GM18526 (cell line): ENCODE measurements around the gene SENP1.
A peak's percentile ranks its signal among the peaks of the same experiment; 100 is the strongest.

Experiments
- POLR2A ChIP-seq: IDR thresholded peaks from 3 replicates; pipeline ENCODE4 v1.6.1; 2011; ENCODE audit not compliant: insufficient read length; ENCODE audit errors: extremely low read depth

The SENP1 gene

DNA sequence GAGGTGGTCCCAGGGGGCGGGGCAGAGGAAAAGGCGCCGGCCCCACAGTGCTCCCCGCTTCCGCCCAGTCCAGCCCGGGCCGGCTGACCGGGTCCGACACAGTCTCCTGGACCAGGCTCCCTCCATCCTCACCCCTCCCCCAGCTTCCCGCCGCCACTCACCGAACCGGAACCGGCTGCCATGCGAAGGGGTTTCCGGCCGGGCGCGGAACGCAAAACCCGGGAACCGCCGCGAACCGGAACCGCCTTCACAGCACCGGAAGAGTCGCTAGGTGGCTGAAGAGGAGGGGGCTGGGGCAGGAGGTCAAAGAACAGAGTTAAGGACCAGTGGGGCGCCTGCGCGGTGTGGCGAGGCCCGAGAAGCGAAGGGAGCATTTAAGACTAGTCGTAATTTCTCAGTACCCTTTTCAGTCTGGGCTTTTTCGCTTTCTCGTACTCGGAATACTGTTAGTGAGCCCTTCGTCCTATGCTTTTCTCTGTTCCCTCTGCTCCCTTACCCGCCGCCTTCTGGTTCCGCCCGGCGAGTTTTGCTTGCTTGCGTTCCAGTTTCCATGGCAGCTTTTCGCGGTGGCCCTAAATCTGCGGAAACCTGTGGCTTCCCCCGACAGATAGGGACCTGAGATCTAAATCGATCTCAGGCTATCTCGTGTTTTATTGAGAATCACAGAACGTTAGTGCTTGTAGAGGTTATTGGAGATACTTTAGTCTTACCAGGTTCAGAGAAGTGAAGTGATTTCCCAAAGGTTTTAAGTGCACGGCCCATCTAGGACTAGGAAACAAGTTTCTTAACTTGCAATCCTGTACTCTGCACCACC is at the start of gene SENP1:
SENP1 (minus strand) TSS at position 213 of the 814 bp plus-strand sequence. CDS start 4,607 bp downstream, outside the sequence.
- peak; percentile 42 for TF ChIP-seq POLR2A

DNA sequence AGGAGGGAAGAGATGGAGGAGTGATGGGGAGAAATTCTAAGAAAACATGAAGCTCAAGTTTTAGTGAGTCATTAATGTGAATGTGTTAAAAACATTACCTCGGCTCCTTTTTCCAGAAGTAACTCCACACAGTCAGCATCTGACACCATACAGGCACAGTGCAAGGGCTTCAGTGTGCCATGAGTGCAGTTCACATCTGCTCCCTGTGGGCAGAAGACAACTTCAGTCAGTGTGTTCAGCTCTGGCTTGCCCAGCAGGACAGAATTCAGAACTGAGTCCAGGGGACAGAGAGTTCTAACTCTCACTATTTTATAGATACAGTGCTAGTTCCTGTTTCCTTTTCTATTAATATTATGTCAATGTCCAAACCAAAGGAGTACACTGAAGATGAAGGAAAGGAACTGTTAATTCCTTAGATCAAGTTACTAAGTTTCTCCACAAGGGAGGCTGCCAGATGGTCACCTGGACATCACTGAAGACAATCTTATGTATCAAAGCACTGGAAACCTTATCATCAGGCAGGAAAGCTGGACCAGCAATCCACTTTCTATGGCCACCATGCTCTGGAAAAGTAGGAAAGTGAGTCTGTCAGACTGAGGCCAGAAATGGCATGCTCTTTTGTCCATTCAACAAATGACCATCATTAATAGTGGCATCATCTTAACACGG is 45.4 kb upstream of the SENP1 start:
- TF ChIP-seq POLR2A: no peak

DNA sequence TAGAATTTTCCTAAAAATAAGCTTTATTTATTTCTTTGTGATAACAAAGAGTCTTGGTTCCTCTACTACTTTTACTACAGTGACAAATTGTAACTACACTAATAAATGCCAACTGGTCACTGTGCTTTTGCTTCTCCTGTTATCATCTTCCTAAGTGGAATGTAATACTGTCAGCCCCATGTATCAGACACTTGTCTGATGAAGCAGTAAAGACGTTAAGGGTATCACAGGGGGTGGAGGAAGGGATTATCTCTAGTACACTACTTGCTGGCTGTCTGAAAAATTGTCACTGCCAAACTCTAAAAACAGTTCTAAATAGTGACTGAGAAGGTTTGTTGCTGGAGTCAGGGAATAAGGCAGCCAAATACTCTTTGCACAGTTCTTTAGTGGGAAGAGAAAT is 40.1 kb upstream of the SENP1 start:
- no peak for TF ChIP-seq POLR2A

DNA sequence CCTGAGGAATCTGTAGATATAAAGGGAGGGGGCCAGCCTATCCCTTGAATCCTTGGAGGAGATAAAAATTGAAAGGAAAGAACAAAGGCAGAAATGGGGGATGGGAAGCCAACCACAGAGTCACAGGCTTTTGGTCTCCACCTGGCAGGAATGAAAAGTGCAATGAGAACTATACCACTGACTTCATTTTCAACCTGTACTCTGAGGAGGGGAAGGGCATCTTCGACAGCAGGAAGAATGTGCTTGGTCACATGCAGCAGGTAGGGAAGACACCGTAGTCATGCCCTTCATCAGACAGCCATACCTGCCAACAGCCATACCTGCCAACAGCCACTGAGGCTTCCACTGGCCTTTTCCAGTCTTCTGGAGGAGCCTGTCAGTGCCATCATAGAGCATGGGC is 38.0 kb upstream of the SENP1 start:
- TF ChIP-seq POLR2A: no peak

DNA sequence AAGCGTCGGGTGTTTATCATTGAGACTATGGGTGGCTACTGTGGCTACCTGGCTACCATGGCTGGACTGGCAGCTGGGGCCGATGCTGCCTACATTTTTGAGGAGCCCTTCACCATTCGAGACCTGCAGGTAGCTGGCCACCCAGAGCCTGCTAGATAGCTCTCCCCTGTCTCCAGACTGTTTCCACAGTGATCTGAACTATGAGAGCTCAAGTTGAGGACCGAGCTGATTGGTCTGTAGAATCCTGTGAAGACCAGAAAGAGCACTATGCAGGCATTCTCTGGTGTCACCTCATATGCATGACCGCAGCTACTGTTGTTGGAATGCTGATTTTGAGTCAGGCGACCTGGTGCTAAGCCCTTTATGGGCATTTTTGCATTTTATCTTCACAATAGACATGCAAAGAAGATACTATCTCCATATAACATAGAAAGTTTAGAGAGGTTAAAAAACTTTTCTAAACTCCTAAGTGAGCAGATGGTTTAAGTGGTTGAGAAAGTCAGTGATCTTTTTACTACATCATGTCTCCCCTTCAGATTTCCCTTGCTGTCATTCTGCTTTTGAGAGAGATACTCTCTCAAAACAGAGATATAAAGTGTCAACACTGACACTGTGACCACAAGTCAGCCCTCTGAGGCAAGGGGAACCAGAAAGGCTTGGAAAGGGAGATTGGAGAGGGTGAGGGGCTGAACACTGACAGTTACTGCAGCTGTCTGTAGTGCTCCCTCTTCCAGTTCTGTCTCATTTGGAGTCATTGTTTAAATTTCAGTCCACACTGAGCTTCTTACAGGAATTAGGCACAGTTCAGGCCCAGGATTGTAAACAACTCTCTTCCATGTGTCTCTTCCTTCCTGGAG is 37.2 kb upstream of the SENP1 start:
- no peak for TF ChIP-seq POLR2A

DNA sequence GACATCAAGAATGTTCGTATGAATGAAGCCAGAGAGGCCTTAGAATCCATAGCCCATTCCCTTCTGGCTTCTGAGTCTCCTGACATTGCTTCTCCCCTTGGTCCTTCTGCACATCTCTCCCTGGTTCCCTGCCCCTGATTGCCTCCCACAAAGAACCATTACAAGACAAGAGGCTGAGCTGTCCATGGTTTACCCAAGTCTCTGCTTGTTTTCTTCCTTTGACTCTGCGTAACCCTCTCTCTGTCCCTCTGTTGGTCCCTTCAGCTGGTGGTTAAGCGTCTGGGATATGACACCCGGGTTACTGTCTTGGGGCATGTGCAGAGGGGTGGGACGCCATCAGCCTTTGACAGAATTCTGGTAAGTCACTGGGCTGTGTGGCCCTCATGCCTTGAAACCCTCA is 29.1 kb upstream of the SENP1 start:
- no peak for TF ChIP-seq POLR2A

DNA sequence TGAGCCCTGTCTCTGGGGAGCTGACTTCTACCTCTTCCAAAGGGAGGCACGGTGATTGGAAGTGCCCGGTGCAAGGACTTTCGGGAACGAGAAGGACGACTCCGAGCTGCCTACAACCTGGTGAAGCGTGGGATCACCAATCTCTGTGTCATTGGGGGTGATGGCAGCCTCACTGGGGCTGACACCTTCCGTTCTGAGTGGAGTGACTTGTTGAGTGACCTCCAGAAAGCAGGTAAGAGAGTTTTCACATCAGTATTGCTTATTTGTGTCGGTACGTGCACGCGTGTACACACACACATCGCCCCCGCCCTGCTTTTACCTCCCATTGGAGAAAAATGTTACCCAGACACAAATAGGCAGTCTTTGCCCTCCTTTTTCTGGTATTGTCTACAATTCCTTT is 26.9 kb upstream of the SENP1 start:
- no peak for TF ChIP-seq POLR2A

DNA sequence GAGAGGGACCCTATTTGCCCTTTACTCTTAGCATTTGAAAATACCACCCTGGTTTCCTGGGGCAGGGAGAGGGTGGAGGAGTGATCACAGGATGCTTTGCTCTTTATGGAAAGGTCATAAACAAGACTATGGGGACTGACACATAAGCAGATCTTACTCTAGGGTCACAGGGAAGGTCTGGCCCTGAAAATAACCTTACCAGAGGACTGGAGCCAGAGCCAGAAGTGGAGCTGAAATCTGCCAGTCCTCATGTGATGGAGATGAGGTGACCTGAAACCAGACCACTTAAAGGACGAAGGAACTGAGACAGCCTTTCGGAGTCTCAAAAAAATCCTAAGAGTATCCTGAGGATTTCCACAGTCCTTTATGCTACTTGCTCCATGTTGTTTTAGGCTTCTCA is 25.6 kb upstream of the SENP1 start:
- TF ChIP-seq POLR2A: no peak

DNA sequence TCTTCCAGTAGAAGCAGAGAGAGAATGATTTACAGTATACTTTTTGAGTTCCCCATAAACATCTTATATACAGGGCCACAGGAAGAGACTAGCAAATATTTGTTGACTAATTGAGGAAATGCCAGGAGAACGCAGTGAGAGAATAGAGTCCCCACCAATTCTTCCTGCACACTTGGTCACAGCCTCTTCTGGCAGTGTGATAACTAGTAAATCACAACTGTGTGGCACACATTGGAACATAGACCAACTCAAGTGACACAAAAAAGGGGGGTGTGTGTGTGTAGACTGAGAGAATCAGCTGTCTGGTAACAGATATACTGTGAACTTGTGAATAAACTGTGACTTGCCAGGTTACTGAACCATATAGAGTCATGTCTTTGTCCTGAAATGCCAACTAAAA is 23.5 kb upstream of the SENP1 start:
- TF ChIP-seq POLR2A: no peak

DNA sequence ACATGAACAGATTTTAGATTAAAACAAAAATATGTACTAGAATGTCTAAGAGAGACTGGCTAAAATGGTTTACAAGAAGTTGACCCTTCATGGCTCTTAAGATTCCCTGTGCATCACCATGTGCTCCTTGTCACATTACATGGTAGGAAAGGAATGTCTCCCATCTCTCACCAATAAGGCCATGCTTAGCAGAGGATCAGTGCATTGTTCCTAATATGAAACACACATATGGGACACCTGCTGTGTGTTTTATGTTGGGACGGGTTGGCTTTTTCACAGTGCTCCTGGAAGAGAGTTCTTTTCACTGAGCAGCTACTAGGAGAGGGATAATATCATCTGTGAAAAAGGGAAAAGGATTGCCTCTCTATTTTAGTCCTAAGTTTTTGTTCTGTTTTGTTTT is 22.9 kb upstream of the SENP1 start:
- no peak for TF ChIP-seq POLR2A

DNA sequence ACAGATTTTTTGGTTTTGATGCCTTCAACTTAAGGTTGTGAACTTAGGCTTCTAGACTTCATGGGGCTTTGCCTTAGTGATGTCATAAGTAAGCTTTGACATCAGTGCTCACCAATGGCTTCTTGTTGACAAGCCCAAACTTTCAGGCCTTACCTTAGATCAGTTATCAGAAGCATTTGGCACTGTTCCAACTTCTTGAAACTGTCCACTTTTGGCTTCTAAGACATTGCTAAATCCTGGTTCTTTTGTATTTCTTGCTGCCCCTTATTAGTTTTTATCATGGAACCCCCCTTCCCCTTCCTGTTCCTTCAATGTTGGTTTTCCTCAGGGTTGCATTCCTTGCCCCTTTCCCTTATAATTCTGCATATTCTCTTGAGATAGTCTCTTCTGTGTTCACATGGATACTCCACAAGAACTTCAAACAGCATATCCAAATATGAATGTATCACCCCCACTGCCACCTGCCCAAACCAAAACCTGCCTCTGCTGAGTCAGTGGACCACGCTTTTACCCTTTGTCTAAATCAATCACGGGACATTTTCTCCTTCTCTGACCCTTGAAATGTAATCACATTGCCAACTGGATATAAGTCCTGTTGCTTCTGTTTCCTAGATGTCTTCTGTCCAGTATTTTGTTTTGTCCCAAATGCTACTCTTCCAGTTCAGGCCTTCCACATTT is 21.2 kb upstream of the SENP1 start:
- no peak for TF ChIP-seq POLR2A

DNA sequence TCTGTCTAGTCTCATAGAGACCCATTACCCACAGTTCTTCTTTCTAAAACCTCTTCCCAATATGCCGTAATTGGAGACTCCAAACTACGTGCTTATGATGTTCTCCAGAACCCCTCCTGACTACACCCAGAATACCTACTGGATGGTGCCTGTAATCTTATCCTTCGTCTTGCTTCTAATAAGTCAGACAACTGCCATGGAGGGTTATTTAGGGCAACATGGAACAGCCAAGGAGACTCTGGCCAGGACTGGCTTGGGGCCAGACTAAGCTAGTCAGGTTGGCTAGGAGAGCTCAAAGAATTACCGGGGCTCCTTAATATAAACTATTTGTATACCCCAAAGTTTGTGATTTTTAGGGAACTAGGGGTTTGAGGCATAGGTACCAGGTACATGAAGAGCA is 20.1 kb upstream of the SENP1 start:
- no peak for TF ChIP-seq POLR2A

DNA sequence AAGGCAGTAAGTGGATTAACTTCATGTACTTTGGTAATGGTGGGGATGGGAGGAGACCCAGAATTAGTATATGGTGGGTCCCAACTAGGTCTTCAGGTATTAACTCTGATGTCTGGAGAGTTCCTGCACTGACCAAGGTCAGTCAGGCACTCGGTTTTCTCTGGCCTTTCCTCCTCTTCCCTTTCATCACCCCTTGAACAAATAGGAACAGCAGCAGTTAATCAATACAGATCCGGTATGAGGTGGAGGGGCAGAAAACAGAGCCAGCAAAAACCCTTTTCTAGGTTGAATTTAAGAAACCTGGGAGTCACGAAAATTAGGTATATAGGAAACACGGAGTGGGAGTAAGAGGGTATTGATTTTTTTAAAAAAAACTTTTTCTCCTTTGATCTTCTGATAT is 17.3 kb upstream of the SENP1 start:
- TF ChIP-seq POLR2A: no peak

DNA sequence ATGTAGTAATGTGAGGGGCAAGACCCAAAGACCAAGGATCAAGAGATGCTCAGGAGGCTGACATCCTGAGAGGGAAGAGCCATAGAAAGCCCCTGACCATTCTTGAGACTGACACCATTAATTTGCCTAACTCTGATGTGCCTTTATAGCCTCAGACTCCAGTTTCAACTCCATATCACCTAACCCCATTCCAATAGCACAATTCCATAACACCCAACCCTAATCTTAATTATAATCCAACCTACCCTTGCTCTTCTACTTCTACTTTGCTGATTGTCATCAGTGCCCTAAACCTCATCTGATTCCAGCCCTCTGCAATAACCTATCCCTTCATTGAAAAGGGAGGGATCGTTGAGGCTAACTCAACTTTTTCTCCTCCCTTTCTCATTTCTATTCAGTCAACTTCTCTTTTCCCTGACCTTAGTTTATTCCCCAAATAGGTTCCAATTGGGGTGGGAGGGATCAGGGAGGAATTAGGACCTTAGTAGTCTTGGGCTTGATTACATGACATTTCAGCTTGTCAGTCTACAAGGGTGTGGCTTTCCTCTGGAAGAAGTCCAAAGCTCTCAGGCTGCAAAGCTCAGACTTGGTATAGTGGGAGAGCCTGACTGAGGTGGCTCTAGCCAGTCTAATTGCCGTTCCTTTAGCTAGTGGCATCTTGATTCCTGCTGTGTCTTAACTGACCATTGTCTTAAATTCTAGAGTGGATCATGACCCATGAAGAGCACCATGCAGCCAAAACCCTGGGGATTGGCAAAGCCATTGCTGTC is 16.4 kb upstream of the SENP1 start:
- TF ChIP-seq POLR2A: no peak
